Suprapubic skin (tissue), 3 donors: ENCODE data around the gene SHKBP1.

Source experiments
- EP300 ChIP-seq: sonication (generic); formaldehyde crosslinking; IDR thresholded peaks from one replicate; pipeline ENCODE4 v1.6.1; 2017; ENCODE audit warnings: antibody characterized with exemption
- POLR2A ChIP-seq, 2 donors: fragments of 450-650 bp; IDR thresholded peaks; one replicate each; pipeline ENCODE4 v1.6.1; 2017; ENCODE audit warnings: antibody characterized with exemption in 2 of 2, mild to moderate bottlenecking in 2 of 2, moderate library complexity in 2 of 2
- TF ChIP-seq, protein P1 (sequence below), 2 donors: fragments of 200-600 bp in 1 of 2; fragments of 450-650 bp in 1 of 2; sonication (generic) in 1 of 2; IDR thresholded peaks; one replicate each; pipeline ENCODE4 v1.5.1; 2016 to 2019; ENCODE audit warnings: antibody characterized with exemption in 2 of 2, mild to moderate bottlenecking in 1 of 2, moderate library complexity in 1 of 2

DNA sequence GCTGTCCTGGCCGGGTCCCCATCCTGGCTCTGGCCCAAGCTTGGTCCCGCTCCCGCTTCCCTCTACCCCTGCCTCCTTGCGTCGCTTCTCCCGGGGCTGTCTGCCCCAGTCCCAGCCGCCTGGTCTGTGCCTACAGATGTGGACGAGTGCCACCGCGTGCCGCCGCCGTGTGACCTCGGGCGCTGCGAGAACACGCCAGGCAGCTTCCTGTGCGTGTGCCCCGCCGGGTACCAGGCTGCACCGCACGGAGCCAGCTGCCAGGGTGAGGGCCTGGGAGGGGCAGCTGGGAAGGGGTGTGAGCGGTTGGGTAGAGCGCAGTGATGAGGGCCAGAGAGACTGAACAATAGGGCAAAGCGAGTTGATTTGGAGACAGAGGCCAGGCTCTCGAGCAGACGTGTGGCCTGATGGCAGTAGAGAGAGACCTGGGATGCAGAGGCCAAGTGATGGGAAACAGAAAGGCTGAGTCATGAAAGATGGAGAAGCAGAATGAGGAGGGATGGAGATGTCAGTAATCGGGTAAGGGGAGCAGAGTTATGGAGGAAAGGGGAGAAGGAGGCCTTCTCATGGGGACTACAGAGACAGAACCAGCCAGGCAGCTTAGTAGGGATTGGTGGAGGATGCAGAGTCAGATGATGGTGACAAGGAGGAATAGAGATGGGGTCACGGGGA is 33.9 kb downstream of the SHKBP1 start:
- TF ChIP-seq, protein P1, sequence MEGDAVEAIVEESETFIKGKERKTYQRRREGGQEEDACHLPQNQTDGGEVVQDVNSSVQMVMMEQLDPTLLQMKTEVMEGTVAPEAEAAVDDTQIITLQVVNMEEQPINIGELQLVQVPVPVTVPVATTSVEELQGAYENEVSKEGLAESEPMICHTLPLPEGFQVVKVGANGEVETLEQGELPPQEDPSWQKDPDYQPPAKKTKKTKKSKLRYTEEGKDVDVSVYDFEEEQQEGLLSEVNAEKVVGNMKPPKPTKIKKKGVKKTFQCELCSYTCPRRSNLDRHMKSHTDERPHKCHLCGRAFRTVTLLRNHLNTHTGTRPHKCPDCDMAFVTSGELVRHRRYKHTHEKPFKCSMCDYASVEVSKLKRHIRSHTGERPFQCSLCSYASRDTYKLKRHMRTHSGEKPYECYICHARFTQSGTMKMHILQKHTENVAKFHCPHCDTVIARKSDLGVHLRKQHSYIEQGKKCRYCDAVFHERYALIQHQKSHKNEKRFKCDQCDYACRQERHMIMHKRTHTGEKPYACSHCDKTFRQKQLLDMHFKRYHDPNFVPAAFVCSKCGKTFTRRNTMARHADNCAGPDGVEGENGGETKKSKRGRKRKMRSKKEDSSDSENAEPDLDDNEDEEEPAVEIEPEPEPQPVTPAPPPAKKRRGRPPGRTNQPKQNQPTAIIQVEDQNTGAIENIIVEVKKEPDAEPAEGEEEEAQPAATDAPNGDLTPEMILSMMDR (IDR thresholded peaks at IDR 0.05), result no peak
- TF ChIP-seq POLR2A (IDR thresholded peaks at IDR 0.05) (no peak), EP300 (no peak)
